Body of pancreas (tissue), 4 donors: ENCODE data around the gene HNRNPUL2.

Experiments used
- POLR2A ChIP-seq, 3 donors: fragments of 450-650 bp; IDR thresholded peaks; one replicate each; pipeline ENCODE4 v1.6.1; 2016; ENCODE audit warnings: antibody characterized with exemption in 3 of 3, mild to moderate bottlenecking in 2 of 3
- TF ChIP-seq, protein P1 (sequence below), 7 experiments: fragments of 450-650 bp in 4 of 7; fragments of 200-600 bp in 3 of 7; sonication (generic) in 3 of 7; IDR thresholded peaks; one replicate each; pipeline ENCODE4 v1.5.1; 2016 to 2019; ENCODE audit warnings: antibody characterized with exemption in 7 of 7

DNA sequence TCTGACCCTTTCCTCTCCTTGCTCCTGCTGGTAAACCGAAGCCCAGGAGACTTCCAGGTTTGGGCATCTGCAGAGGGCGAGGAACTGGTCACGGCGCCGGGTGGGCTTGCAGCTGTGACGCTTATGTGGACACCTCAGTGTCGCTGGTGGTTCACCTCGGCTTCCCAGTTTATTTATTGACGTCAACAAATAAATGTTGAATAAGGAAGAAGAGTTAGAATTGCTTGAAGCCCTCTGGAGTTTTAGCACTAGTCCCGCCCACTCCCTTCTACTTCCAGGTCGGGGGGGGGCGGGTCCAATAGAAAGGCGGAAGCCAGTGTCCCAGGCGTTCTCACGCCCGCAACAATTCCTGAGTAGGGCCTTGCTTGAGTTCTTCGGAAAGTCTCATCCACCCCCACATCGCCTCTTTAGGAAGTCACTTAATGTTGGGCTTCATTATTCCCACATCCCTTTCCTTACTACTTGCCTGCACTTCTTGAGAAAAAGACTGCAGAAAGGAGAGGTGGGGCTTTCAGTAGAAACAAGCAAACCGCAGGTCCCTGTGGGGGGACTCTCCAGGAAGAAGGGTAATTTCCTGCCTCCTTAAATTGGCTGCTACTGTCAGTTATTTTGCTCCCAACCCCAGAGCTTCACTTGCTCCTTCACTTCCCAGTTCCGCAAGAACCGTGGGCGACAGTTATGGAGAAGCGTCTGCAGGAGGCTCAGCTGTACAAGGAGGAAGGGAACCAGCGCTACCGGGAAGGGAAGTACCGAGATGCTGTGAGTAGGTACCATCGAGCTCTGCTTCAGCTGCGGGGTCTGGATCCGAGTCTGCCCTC lies 1.1 kb upstream of the HNRNPUL2 start, which contains the start of gene TTC9C:
- TF ChIP-seq, protein P1, sequence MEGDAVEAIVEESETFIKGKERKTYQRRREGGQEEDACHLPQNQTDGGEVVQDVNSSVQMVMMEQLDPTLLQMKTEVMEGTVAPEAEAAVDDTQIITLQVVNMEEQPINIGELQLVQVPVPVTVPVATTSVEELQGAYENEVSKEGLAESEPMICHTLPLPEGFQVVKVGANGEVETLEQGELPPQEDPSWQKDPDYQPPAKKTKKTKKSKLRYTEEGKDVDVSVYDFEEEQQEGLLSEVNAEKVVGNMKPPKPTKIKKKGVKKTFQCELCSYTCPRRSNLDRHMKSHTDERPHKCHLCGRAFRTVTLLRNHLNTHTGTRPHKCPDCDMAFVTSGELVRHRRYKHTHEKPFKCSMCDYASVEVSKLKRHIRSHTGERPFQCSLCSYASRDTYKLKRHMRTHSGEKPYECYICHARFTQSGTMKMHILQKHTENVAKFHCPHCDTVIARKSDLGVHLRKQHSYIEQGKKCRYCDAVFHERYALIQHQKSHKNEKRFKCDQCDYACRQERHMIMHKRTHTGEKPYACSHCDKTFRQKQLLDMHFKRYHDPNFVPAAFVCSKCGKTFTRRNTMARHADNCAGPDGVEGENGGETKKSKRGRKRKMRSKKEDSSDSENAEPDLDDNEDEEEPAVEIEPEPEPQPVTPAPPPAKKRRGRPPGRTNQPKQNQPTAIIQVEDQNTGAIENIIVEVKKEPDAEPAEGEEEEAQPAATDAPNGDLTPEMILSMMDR (IDR thresholded peaks at IDR 0.05) = no peak
- TF ChIP-seq POLR2A (IDR thresholded peaks at IDR 0.05) = peak in 2 of 3 donors; percentile 77 to 84
